WTC11 (cell line): ENCODE data around the gene KIF3A. TPM values are rescaled to one million over a fixed set of nuclear protein-coding genes. Genes with fewer than 3 reads are reported as not detected.

Source experiments
- ATAC-seq: fragments of 200-7000 bp; cut with Tn5 transposase; 2 replicates; pipeline ENCODE4 v1.10.0; 2021; ENCODE audit warnings: mild to moderate bottlenecking, moderate library complexity
- Bru-seq: library from RNA; stranded (reverse); fragments of 400-500 nt; gene quantifications from one replicate; lab custom pipeline; 2021; lab: Mats Ljungman, UMichigan
- CTCF ChIA-PET: fragments of 300-600 bp; sonication (Branson Sonifier 250); formaldehyde crosslinking; loops from one replicate; lab custom pipeline; 2021; ENCODE audit warnings: antibody characterized with exemption; lab: Charles Lee
- POLR2A ChIA-PET: fragments of 350-600 bp; sonication (Branson Sonifier 250); formaldehyde crosslinking; loops from one replicate; lab custom pipeline; 2021; ENCODE audit warnings: antibody characterized with exemption; lab: Charles Lee
- DNase-seq: peaks from one replicate; pipeline ENCODE4 v3.0.0; 2021; ENCODE audit warnings: low spot score
- H3K27ac Mint-ChIP-seq: 2 replicates; pipeline ENCODE4 v1.8.0; 2021; ENCODE audit warnings: mixed read lengths
- H3K27me3 Mint-ChIP-seq: 2 replicates; pipeline ENCODE4 v1.8.0; 2021; ENCODE audit warnings: low read depth, mild to moderate bottlenecking, moderate library complexity, mixed read lengths
- H3K36me3 Mint-ChIP-seq: 2 replicates; pipeline ENCODE4 v1.8.0; 2021; ENCODE audit warnings: mixed read lengths
- H3K4me1 Mint-ChIP-seq: 2 replicates; pipeline ENCODE4 v1.8.0; 2022; ENCODE audit warnings: mixed read lengths
- H3K4me3 Mint-ChIP-seq: 2 replicates; pipeline ENCODE4 v1.8.0; 2021; ENCODE audit warnings: mild to moderate bottlenecking, moderate library complexity, mixed read lengths
- H3K9me3 Mint-ChIP-seq: 2 replicates; pipeline ENCODE4 v1.8.0; 2021; ENCODE audit warnings: mixed read lengths
- ATF3 ChIP-seq: sonication (generic); formaldehyde crosslinking; conservative IDR thresholded peaks from 2 replicates; pipeline ENCODE4 v1.8.1; 2022; ENCODE audit warnings: mild to moderate bottlenecking, missing genetic modification reagents
- ATF6 ChIP-seq: sonication (generic); formaldehyde crosslinking; IDR thresholded peaks from 2 replicates; pipeline ENCODE4 v1.8.1; 2023; ENCODE audit warnings: mild to moderate bottlenecking, missing genetic modification reagents
- CREB1 ChIP-seq: sonication (generic); formaldehyde crosslinking; IDR thresholded peaks from 2 replicates; pipeline ENCODE4 v1.8.0; 2023; ENCODE audit warnings: mild to moderate bottlenecking, missing genetic modification reagents
- E2F5 ChIP-seq: sonication (generic); formaldehyde crosslinking; IDR thresholded peaks from 2 replicates; pipeline ENCODE4 v1.8.1; 2022; ENCODE audit warnings: mild to moderate bottlenecking, moderate library complexity, missing genetic modification reagents
- FOXP1 ChIP-seq: sonication (generic); formaldehyde crosslinking; IDR thresholded peaks from 2 replicates; pipeline ENCODE4 v1.8.0; 2022; ENCODE audit warnings: missing genetic modification reagents, mild to moderate bottlenecking, moderate library complexity, borderline replicate concordance
- FOXP4 ChIP-seq: sonication (generic); formaldehyde crosslinking; IDR thresholded peaks from 2 replicates; pipeline ENCODE4 v1.8.0; 2022; ENCODE audit warnings: mild to moderate bottlenecking, missing genetic modification reagents
- NFATC4 ChIP-seq: fragments of 250-450 bp; sonication (Bioruptor Pico); IDR thresholded peaks from 2 replicates; pipeline ENCODE4 v1.9.0; 2021; ENCODE audit warnings: mild to moderate bottlenecking
- NFE2L1 ChIP-seq: sonication (generic); formaldehyde crosslinking; IDR thresholded peaks from 2 replicates; pipeline ENCODE4 v1.8.1; 2023; ENCODE audit warnings: missing genetic modification reagents
- SP1 ChIP-seq: sonication (generic); formaldehyde crosslinking; conservative IDR thresholded peaks from 2 replicates; pipeline ENCODE4 v1.8.1; 2022; ENCODE audit warnings: missing genetic modification reagents
- TCF7 ChIP-seq: sonication (generic); formaldehyde crosslinking; IDR thresholded peaks from 2 replicates; pipeline ENCODE4 v1.8.0; 2022; ENCODE audit warnings: mild to moderate bottlenecking, low read depth, missing genetic modification reagents, moderate library complexity
- TEAD1 ChIP-seq: sonication (generic); formaldehyde crosslinking; IDR thresholded peaks from 2 replicates; pipeline ENCODE4 v1.8.0; 2022; ENCODE audit warnings: mild to moderate bottlenecking, missing genetic modification reagents
- ZBTB43 ChIP-seq: sonication (generic); formaldehyde crosslinking; IDR thresholded peaks from 2 replicates; pipeline ENCODE4 v1.8.1; 2023; ENCODE audit warnings: mild to moderate bottlenecking, missing genetic modification reagents
- ZNF263 ChIP-seq: sonication (generic); formaldehyde crosslinking; IDR thresholded peaks from 2 replicates; pipeline ENCODE4 v1.8.1; 2022; ENCODE audit warnings: low read depth, mild to moderate bottlenecking, moderate library complexity, missing genetic modification reagents
- long read RNA-seq, 3 experiments: library from RNA in 1 of 3; library from capped mRNA in 1 of 3; library from polyadenylated mRNA in 1 of 3; unstranded in 2 of 3; stranded (forward) in 1 of 3; transcript quantifications; one replicate each; pipeline ENCODE4 v2.0.0, GENCODE V29; 2021
- total RNA-seq: library from RNA; stranded (reverse); gene quantifications from 3 replicates; pipeline ENCODE4 v1.2.3, GENCODE V29; 2021
- TF ChIP-seq, protein P1 (sequence below): sonication (generic); formaldehyde crosslinking; IDR thresholded peaks from 2 replicates; pipeline ENCODE4 v1.8.0; 2022; ENCODE audit warnings: mild to moderate bottlenecking, missing genetic modification reagents
- TF ChIP-seq, protein P2 (sequence below): fragments of 250-450 bp; sonication (Bioruptor Pico); IDR thresholded peaks from 2 replicates; pipeline ENCODE4 v1.9.0; 2021; ENCODE audit warnings: moderate library complexity, mild to moderate bottlenecking, inconsistent platforms, borderline replicate concordance
- TF ChIP-seq, protein P3 (sequence below): sonication (generic); formaldehyde crosslinking; conservative IDR thresholded peaks from 2 replicates; pipeline ENCODE4 v1.8.1; 2023; ENCODE audit warnings: mild to moderate bottlenecking, low read depth, missing genetic modification reagents, moderate library complexity
- TF ChIP-seq, protein P4 (sequence below): sonication (generic); formaldehyde crosslinking; IDR thresholded peaks from 2 replicates; pipeline ENCODE4 v1.8.0; 2023; ENCODE audit warnings: missing genetic modification reagents, mild to moderate bottlenecking, borderline replicate concordance

The KIF3A gene
- total RNA-seq, result 10.1 to 12.5 TPM (median 12.1 TPM) in 3 replicates
- percentile 67 among the genes with signal in this experiment for Bru-seq, nascent RNA
- long read RNA-seq, experiment 1, full-length matches to known transcripts, result 3 of 12 reads
- long read RNA-seq, experiment 1, partial matches to known transcripts, result 4 of 12 reads
- long read RNA-seq, experiment 1, other reads (novel, unspliced or antisense), result 5 of 12 reads
- long read RNA-seq, experiment 2, partial matches to known transcripts, result 0 of 6 reads
- long read RNA-seq, experiment 2, other reads (novel, unspliced or antisense), result 6 of 6 reads
- long read RNA-seq, experiment 3, full-length matches to known transcripts, result 3 of 13 reads
- long read RNA-seq, experiment 3, partial matches to known transcripts, result 10 of 13 reads
- long read RNA-seq, experiment 3, other reads (novel, unspliced or antisense), result 0 of 13 reads

DNA sequence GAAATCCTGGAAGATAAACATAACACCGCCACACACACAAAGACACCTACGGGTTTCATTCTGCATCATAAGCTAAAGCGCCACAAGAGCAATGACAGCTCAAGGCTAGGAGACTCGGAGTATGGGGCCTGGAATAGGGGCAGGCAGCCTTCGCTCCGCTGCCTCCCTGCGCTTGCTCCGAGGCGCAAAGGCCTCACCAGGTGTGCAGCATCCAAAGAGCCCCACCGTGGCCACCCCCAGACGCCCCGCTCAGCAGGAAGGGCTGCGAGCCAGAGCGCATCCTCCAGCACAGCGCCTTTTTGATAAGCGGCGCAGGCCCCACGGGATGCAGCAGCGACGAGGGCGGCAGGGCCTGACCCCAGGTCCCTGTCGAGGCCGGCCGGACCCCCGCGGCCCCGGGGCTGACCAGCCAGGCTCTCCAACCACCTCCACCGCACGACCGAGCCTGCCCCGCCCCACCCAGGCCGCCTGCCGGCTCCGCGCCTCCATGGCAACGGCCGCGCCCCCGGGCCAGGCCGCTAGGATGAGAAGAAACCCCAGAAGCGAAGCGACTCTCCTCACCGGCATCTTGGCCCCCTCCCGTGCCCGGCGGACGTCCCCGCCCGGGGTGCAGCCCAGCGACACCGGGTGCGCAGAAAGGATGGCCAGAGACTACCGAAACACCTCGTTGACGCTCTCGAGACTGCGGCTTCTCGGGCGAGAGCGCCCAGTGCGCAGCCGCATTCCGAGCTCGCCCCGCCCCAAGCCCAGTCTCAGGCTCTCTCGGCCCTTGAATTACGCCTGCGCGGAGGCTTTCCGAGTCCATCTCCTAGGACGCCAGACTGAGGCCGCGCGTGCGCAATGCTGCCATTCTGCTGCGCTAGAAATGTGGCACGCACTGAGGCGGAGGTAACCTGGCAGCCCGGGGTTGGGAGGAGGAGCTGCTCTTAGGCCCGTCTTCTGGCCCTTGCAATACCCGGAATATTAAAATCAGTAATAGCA, at the start of gene KIF3A:
Gene KIF3A, minus strand, starts transcription at position 694 of the 981 bp plus-strand sequence. Its CDS starts 127 bp downstream, at position 567.
- CTCF ChIA-PET, result interaction anchor here (0.5 to 2.7 kb wide), 17 partner anchors 9 to 350 kb away, joined by 3 to 21 read pairs (median 4); partner anchors contain the start of genes CCNI2, IL13, SEPTIN8 and SOWAHA
- TF ChIP-seq, protein P1, sequence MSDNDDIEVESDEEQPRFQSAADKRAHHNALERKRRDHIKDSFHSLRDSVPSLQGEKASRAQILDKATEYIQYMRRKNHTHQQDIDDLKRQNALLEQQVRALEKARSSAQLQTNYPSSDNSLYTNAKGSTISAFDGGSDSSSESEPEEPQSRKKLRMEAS (CRISPR knock-in tag), result no peak; the same call in 1 of the 2 replicates
- no peak for TF ChIP-seq NFATC4 (CRISPR knock-in tag)
- TF ChIP-seq, protein P2, sequence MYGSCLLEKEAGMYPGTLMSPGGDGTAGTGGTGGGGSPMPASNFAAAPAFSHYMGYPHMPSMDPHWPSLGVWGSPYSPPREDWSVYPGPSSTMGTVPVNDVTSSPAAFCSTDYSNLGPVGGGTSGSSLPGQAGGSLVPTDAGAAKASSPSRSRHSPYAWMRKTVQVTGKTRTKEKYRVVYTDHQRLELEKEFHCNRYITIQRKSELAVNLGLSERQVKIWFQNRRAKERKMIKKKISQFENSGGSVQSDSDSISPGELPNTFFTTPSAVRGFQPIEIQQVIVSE, result no peak
- peak; percentile 84; the same call in 1 of the 2 replicates for TF ChIP-seq TCF7 (CRISPR knock-in tag)
- no peak for TF ChIP-seq ATF3
- TF ChIP-seq ATF6, result no peak
- TF ChIP-seq, protein P3, sequence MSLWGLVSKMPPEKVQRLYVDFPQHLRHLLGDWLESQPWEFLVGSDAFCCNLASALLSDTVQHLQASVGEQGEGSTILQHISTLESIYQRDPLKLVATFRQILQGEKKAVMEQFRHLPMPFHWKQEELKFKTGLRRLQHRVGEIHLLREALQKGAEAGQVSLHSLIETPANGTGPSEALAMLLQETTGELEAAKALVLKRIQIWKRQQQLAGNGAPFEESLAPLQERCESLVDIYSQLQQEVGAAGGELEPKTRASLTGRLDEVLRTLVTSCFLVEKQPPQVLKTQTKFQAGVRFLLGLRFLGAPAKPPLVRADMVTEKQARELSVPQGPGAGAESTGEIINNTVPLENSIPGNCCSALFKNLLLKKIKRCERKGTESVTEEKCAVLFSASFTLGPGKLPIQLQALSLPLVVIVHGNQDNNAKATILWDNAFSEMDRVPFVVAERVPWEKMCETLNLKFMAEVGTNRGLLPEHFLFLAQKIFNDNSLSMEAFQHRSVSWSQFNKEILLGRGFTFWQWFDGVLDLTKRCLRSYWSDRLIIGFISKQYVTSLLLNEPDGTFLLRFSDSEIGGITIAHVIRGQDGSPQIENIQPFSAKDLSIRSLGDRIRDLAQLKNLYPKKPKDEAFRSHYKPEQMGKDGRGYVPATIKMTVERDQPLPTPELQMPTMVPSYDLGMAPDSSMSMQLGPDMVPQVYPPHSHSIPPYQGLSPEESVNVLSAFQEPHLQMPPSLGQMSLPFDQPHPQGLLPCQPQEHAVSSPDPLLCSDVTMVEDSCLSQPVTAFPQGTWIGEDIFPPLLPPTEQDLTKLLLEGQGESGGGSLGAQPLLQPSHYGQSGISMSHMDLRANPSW (CRISPR knock-in tag), result no peak
- TF ChIP-seq CREB1, result no peak
- TF ChIP-seq FOXP4, result 0 out of 2 replicates have a peak, but pooled peaks have one; percentile 59
- TF ChIP-seq ZNF263 (CRISPR knock-in tag), result no peak
- 0 out of 2 replicates have a peak, but pooled peaks have one; percentile 24 for TF ChIP-seq E2F5 (CRISPR knock-in tag)
- TF ChIP-seq FOXP1 (CRISPR knock-in tag), result peak; percentile 71
- 0 out of 2 replicates have a peak, but pooled peaks have one; percentile 13 for TF ChIP-seq TEAD1 (CRISPR knock-in tag)
- TF ChIP-seq, protein P4, sequence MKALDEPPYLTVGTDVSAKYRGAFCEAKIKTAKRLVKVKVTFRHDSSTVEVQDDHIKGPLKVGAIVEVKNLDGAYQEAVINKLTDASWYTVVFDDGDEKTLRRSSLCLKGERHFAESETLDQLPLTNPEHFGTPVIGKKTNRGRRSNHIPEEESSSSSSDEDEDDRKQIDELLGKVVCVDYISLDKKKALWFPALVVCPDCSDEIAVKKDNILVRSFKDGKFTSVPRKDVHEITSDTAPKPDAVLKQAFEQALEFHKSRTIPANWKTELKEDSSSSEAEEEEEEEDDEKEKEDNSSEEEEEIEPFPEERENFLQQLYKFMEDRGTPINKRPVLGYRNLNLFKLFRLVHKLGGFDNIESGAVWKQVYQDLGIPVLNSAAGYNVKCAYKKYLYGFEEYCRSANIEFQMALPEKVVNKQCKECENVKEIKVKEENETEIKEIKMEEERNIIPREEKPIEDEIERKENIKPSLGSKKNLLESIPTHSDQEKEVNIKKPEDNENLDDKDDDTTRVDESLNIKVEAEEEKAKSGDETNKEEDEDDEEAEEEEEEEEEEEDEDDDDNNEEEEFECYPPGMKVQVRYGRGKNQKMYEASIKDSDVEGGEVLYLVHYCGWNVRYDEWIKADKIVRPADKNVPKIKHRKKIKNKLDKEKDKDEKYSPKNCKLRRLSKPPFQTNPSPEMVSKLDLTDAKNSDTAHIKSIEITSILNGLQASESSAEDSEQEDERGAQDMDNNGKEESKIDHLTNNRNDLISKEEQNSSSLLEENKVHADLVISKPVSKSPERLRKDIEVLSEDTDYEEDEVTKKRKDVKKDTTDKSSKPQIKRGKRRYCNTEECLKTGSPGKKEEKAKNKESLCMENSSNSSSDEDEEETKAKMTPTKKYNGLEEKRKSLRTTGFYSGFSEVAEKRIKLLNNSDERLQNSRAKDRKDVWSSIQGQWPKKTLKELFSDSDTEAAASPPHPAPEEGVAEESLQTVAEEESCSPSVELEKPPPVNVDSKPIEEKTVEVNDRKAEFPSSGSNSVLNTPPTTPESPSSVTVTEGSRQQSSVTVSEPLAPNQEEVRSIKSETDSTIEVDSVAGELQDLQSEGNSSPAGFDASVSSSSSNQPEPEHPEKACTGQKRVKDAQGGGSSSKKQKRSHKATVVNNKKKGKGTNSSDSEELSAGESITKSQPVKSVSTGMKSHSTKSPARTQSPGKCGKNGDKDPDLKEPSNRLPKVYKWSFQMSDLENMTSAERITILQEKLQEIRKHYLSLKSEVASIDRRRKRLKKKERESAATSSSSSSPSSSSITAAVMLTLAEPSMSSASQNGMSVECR (CRISPR knock-in tag), result peak; percentile 29; the same call in 1 of the 2 replicates
- TF ChIP-seq NFE2L1, result no peak
- peak; percentile 56; the same call in 1 of the 2 replicates for TF ChIP-seq ZBTB43 (CRISPR knock-in tag)
- TF ChIP-seq SP1 (CRISPR knock-in tag), result peak; percentile 67

More for the DNA sequence above, at the start of gene KIF3A:
- H3K4me3 Mint-ChIP-seq, result peak within 1 kb of the TSS; percentile 79
- H3K36me3 Mint-ChIP-seq, result no peaks in the 10 kb centered on the region
- H3K27ac Mint-ChIP-seq, result no peak within 1 kb of the TSS; the same call in 1 of the 2 replicates
- POLR2A ChIA-PET, result interaction anchor here (1.2 kb wide), 1 partner anchor 10 kb away, joined by 8 read pairs; the partner anchor contains the start of gene CCNI2
- H3K9me3 Mint-ChIP-seq, result no peaks in the 10 kb centered on the region
- H3K27me3 Mint-ChIP-seq, result peaks cover 4% of the 10 kb centered on the region; the same call in 1 of the 2 replicates
- H3K4me1 Mint-ChIP-seq, result peaks cover 15% of the 10 kb centered on the region
- DNase-seq (peak; percentile 99), ATAC-seq (peak; percentile 96)
